ENCODE results near the gene SRRM1. TPM values are rescaled to one million over a fixed set of nuclear protein-coding genes. Genes with fewer than 3 reads are reported as not detected.
"Not testable (repeated sequence)": the region's sequence is repeated elsewhere in the genome, so short reads cannot be mapped to it uniquely, and the experiment has no call there.

SRRM1 gene
- total RNA-seq, 2 donors from 2014 or later = 110 to 147 TPM

- intact Hi-C loops (cut with DNase I) = loop anchor here (5.0 kb wide), 1 partner anchor 48 kb away; no protein-coding TSS in a partner anchor
- Histone ChIP-seq H3K27ac (no peak overlapping the region), H3K27me3 (no peaks in the 10 kb centered on the region), H3K9ac (ENCODE audit: low read depth in 2 of 2, low read length in 2 of 2) (no peak overlapping the region), H3K4me3 (no peak overlapping the region), H3K9me3 (no peaks in the 10 kb centered on the region), H3K36me3 (no peaks in the 10 kb centered on the region), H3K4me1 (no peaks in the 10 kb centered on the region)
- TF ChIP-seq CTCF (IDR thresholded peaks at IDR 0.05) = no peak
- no peak for DNase-seq
Observed at GRCh38 chr1:24694380-24694843, 51.3 kb downstream of the SRRM1 start.

GRCh38 chr1:24695202-24695974 lies 52.3 kb downstream of the SRRM1 start:
- Histone ChIP-seq H3K27me3 (no peaks in the 10 kb centered on the region), H3K27ac (no peak overlapping the region), H3K4me3 (no peak overlapping the region), H3K9ac (ENCODE audit: low read depth in 2 of 2, low read length in 2 of 2) (no peak overlapping the region), H3K9me3 (no peaks in the 10 kb centered on the region), H3K4me1 (no peaks in the 10 kb centered on the region), H3K36me3 (no peaks in the 10 kb centered on the region)
- no peak for TF ChIP-seq CTCF (IDR thresholded peaks at IDR 0.05)
- intact Hi-C loops (cut with DNase I) = no loop called here
- DNase-seq = no peak

GRCh38 chr1:24696041-24696755 lies 53.1 kb downstream of the SRRM1 start:
- intact Hi-C loops (cut with DNase I) = no loop called here
- no peaks in the 10 kb centered on the region for H3K4me1 ChIP-seq
- H3K4me3 ChIP-seq = no peak overlapping the region
- no peak overlapping the region for H3K27ac ChIP-seq
- DNase-seq = no peak
- H3K9me3 ChIP-seq = no peaks in the 10 kb centered on the region
- no peak for TF ChIP-seq CTCF (IDR thresholded peaks at IDR 0.05)
- no peak overlapping the region for H3K9ac ChIP-seq (ENCODE audit: low read depth in 2 of 2, low read length in 2 of 2)
- H3K27me3 ChIP-seq = no peaks in the 10 kb centered on the region
- H3K36me3 ChIP-seq = no peaks in the 10 kb centered on the region

- Histone ChIP-seq H3K9ac (ENCODE audit: low read depth in 2 of 2, low read length in 2 of 2) (no peak overlapping the region), H3K4me1 (no peaks in the 10 kb centered on the region), H3K4me3 (no peak overlapping the region), H3K27me3 (no peaks in the 10 kb centered on the region), H3K36me3 (no peaks in the 10 kb centered on the region), H3K27ac (no peak overlapping the region), H3K9me3 (no peaks in the 10 kb centered on the region)
- DNase-seq = no peak
- no peak for TF ChIP-seq CTCF (IDR thresholded peaks at IDR 0.05)
- intact Hi-C loops (cut with DNase I) = no loop called here
Observed at GRCh38 chr1:24696756-24697330, 53.7 kb downstream of the SRRM1 start.

GRCh38 chr1:24697453-24698001 lies 54.4 kb downstream of the SRRM1 start:
- intact Hi-C loops (cut with DNase I); H3K27ac ChIP-seq; H3K27me3 ChIP-seq; H3K4me1 ChIP-seq; DNase-seq; H3K9me3 ChIP-seq; H3K4me3 ChIP-seq; H3K36me3 ChIP-seq; H3K9ac ChIP-seq (ENCODE audit: low read depth in 2 of 2, low read length in 2 of 2): not testable (repeated sequence)

- H3K36me3 ChIP-seq; H3K9me3 ChIP-seq; H3K4me3 ChIP-seq; H3K27me3 ChIP-seq; H3K9ac ChIP-seq (ENCODE audit: low read depth in 2 of 2, low read length in 2 of 2); H3K27ac ChIP-seq; DNase-seq; H3K4me1 ChIP-seq; intact Hi-C loops (cut with DNase I): not testable (repeated sequence)
Observed at GRCh38 chr1:24698326-24698725, 55.2 kb downstream of the SRRM1 start.

Data from colonic mucosa (tissue), 4 donors.